Neural cell (in vitro differentiated cells): ENCODE data around the gene TMEM250. TPM values are rescaled to one million over a fixed set of nuclear protein-coding genes. Genes with fewer than 3 reads are reported as not detected.

Experiments
- H2AFZ ChIP-seq: fragments of 200-600, 300-800 bp; sonication (generic), shearing (Covaris generic); 2 replicates; pipeline ENCODE4 v1.6.0; 2014; ENCODE audit warnings: low read depth, mild to moderate bottlenecking, antibody characterized with exemption, low read length, moderate library complexity
- H3F3A ChIP-seq: fragments of 200-600 bp; shearing (Covaris generic); 2 replicates; pipeline ENCODE4 v1.6.1; 2016; ENCODE audit warnings: mild to moderate bottlenecking, moderate library complexity, mixed read lengths, antibody characterized with exemption, low read length; ENCODE audit not compliant: insufficient read depth, poor library complexity, severe bottlenecking
- H3K27ac ChIP-seq: fragments of 200-600, 300-800 bp; sonication (generic), shearing (Covaris generic); 2 replicates; pipeline ENCODE4 v1.5.1; 2014; ENCODE audit warnings: mild to moderate bottlenecking, low read length, moderate library complexity
- H3K27me3 ChIP-seq: fragments of 300-800, 200-600 bp; sonication (generic), shearing (Covaris generic); 2 replicates; pipeline ENCODE4 v1.6.0; 2014; ENCODE audit warnings: mild to moderate bottlenecking, low read depth, low read length, moderate library complexity; ENCODE audit not compliant: insufficient read depth
- H3K36me3 ChIP-seq: fragments of 300-800, 200-600 bp; sonication (generic), shearing (Covaris generic); 2 replicates; pipeline ENCODE4 v1.5.1; 2014; ENCODE audit warnings: mild to moderate bottlenecking, antibody characterized with exemption, low read length, moderate library complexity; ENCODE audit not compliant: insufficient read depth
- H3K4me2 ChIP-seq: fragments of 300-800, 200-600 bp; sonication (generic), shearing (Covaris generic); 2 replicates; pipeline ENCODE4 v1.6.0; 2014; ENCODE audit warnings: mild to moderate bottlenecking, low read length
- H3K4me3 ChIP-seq: fragments of 300-800, 200-600 bp; sonication (generic), shearing (Covaris generic); 2 replicates; pipeline ENCODE4 v1.5.1; 2014; ENCODE audit warnings: mild to moderate bottlenecking, low read length, moderate library complexity
- H3K79me2 ChIP-seq: fragments of 200-600 bp; shearing (Covaris generic); replicated peaks from 2 replicates; pipeline ENCODE4 v1.6.0; 2014; ENCODE audit warnings: mild to moderate bottlenecking, low read length, moderate library complexity; ENCODE audit not compliant: insufficient read depth
- H3K9ac ChIP-seq: fragments of 300-800, 200-600 bp; sonication (generic), shearing (Covaris generic); 2 replicates; pipeline ENCODE4 v1.6.1; 2016; ENCODE audit warnings: mild to moderate bottlenecking, low read length, mixed read lengths
- H3K9me2 ChIP-seq: fragments of 200-600 bp; shearing (Covaris generic); 2 replicates; pipeline ENCODE4 v1.6.1; 2016; ENCODE audit warnings: mild to moderate bottlenecking, low read length, mixed read lengths; ENCODE audit not compliant: insufficient read depth
- H3K9me3 ChIP-seq: fragments of 200-600, 300-800 bp; sonication (generic), shearing (Covaris generic); 2 replicates; pipeline ENCODE4 v1.6.1; 2016; ENCODE audit warnings: mild to moderate bottlenecking, mixed run types, low read length, moderate library complexity, mixed read lengths
- H4K20me1 ChIP-seq: fragments of 200-600 bp; shearing (Covaris generic); 2 replicates; pipeline ENCODE4 v1.6.1; 2016; ENCODE audit warnings: mild to moderate bottlenecking, mixed run types; ENCODE audit not compliant: insufficient read depth
- EP300 ChIP-seq: fragments of 450-650 bp; conservative IDR thresholded peaks from 2 replicates; pipeline ENCODE4 v1.6.1; 2014; ENCODE audit warnings: antibody characterized with exemption, mild to moderate bottlenecking, moderate library complexity; ENCODE audit not compliant: poor library complexity, severe bottlenecking
- EZH2 ChIP-seq: fragments of 200-600, 300-800 bp; shearing (Covaris generic), sonication (generic); IDR thresholded peaks from 2 replicates; pipeline ENCODE4 v1.6.1; 2014; ENCODE audit warnings: antibody characterized with exemption, low read length, borderline replicate concordance, mild to moderate bottlenecking; ENCODE audit not compliant: insufficient read depth, poor library complexity, severe bottlenecking
- MXI1 ChIP-seq: fragments of 450-650 bp; conservative IDR thresholded peaks from 2 replicates; pipeline ENCODE4 v1.6.1; 2014; ENCODE audit warnings: antibody characterized with exemption, mild to moderate bottlenecking; ENCODE audit not compliant: poor library complexity, severe bottlenecking
- POLR2AphosphoS5 ChIP-seq: IDR thresholded peaks from 2 replicates; pipeline ENCODE4 v1.6.1; 2012
- RAD21 ChIP-seq: fragments of 450-650 bp; conservative IDR thresholded peaks from 2 replicates; pipeline ENCODE4 v1.6.1; 2014; ENCODE audit warnings: antibody characterized with exemption, mild to moderate bottlenecking, moderate library complexity
- SMC3 ChIP-seq: fragments of 450-650 bp; conservative IDR thresholded peaks from 2 replicates; pipeline ENCODE4 v1.6.1; 2014; ENCODE audit warnings: antibody characterized with exemption, mild to moderate bottlenecking, moderate library complexity; ENCODE audit not compliant: poor library complexity
- TAF1 ChIP-seq: IDR thresholded peaks from 2 replicates; pipeline ENCODE4 v1.6.1; 2012; ENCODE audit warnings: low read depth
- polyA plus RNA-seq: library from polyadenylated mRNA; depleted of rRNA; stranded (reverse); fragments of >200 nt; gene quantifications from 2 replicates; pipeline ENCODE4 v1.2.3, GENCODE V29; 2014
- TF ChIP-seq, protein P1 (sequence below): IDR thresholded peaks from 2 replicates; pipeline ENCODE4 v1.6.1; 2012; ENCODE audit warnings: borderline replicate concordance
- TF ChIP-seq, protein P2 (sequence below): fragments of 450-650 bp; IDR thresholded peaks from 2 replicates; pipeline ENCODE4 v1.5.1; 2014; ENCODE audit warnings: antibody characterized with exemption, mild to moderate bottlenecking, moderate library complexity; ENCODE audit not compliant: poor library complexity, severe bottlenecking

TMEM250 gene
- polyA plus RNA-seq, 1 donor from 2014 or later = 15.0 TPM

DNA sequence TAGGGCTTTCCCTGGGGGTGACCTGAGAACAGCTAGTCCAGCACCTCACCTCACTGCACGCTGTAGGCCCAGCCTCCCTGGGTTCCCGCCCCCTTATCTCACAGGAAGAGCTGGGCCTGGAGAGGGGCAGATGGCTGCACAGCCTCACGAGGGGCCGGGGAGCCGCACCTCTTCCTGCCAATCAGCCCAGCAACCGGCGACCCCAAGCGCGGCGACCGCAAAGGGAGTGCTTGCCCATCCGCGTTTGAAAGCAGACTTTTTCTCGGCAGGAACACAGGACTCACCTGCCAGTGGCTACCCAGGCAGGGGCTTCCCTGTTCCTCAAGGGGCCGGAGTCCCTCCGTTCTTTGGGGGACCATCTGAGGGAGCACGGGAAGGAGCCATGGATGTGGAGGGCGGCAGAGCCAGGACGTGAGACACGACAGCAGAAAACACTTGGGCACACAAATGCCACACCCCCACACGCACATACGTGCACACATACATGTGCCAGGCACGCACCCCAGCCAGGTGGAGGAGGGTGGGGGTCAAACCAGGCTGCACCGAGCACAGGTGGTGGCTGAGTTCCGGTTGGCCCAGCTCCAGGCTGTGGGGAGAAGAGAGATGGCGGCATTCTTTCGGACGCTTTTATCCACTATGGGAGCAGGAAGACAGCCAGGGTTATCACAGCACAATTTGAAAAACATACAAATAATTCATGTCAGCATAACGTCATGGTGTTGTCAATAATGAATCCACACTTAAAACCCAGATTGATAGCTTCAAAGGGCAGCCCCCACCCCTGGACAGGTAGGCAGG lies 11.3 kb downstream of the TMEM250 start:
- no peaks in the 10 kb centered on the region for H3F3A ChIP-seq
- no peak overlapping the region for H2AFZ ChIP-seq
- H3K9me3 ChIP-seq = no peaks in the 10 kb centered on the region
- no peak overlapping the region for H3K27ac ChIP-seq
- no peaks in the 10 kb centered on the region for H3K79me2 ChIP-seq
- H3K4me3 ChIP-seq = no peak overlapping the region
- no peak overlapping the region for H3K9ac ChIP-seq
- H4K20me1 ChIP-seq = no peaks in the 10 kb centered on the region
- TF ChIP-seq SMC3 = no peak
- TF ChIP-seq, protein P1, sequence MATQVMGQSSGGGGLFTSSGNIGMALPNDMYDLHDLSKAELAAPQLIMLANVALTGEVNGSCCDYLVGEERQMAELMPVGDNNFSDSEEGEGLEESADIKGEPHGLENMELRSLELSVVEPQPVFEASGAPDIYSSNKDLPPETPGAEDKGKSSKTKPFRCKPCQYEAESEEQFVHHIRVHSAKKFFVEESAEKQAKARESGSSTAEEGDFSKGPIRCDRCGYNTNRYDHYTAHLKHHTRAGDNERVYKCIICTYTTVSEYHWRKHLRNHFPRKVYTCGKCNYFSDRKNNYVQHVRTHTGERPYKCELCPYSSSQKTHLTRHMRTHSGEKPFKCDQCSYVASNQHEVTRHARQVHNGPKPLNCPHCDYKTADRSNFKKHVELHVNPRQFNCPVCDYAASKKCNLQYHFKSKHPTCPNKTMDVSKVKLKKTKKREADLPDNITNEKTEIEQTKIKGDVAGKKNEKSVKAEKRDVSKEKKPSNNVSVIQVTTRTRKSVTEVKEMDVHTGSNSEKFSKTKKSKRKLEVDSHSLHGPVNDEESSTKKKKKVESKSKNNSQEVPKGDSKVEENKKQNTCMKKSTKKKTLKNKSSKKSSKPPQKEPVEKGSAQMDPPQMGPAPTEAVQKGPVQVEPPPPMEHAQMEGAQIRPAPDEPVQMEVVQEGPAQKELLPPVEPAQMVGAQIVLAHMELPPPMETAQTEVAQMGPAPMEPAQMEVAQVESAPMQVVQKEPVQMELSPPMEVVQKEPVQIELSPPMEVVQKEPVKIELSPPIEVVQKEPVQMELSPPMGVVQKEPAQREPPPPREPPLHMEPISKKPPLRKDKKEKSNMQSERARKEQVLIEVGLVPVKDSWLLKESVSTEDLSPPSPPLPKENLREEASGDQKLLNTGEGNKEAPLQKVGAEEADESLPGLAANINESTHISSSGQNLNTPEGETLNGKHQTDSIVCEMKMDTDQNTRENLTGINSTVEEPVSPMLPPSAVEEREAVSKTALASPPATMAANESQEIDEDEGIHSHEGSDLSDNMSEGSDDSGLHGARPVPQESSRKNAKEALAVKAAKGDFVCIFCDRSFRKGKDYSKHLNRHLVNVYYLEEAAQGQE = no peak
- TF ChIP-seq EZH2 = no peak
- no peak for TF ChIP-seq TAF1
- TF ChIP-seq, protein P2, sequence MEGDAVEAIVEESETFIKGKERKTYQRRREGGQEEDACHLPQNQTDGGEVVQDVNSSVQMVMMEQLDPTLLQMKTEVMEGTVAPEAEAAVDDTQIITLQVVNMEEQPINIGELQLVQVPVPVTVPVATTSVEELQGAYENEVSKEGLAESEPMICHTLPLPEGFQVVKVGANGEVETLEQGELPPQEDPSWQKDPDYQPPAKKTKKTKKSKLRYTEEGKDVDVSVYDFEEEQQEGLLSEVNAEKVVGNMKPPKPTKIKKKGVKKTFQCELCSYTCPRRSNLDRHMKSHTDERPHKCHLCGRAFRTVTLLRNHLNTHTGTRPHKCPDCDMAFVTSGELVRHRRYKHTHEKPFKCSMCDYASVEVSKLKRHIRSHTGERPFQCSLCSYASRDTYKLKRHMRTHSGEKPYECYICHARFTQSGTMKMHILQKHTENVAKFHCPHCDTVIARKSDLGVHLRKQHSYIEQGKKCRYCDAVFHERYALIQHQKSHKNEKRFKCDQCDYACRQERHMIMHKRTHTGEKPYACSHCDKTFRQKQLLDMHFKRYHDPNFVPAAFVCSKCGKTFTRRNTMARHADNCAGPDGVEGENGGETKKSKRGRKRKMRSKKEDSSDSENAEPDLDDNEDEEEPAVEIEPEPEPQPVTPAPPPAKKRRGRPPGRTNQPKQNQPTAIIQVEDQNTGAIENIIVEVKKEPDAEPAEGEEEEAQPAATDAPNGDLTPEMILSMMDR = no peak
- TF ChIP-seq MXI1 = no peak
- no peak for TF ChIP-seq POLR2AphosphoS5
- TF ChIP-seq RAD21 = no peak
- TF ChIP-seq EP300 = no peak
- H3K27me3 ChIP-seq = no peaks in the 10 kb centered on the region
- no peak overlapping the region for H3K4me2 ChIP-seq
- no peaks in the 10 kb centered on the region for H3K9me2 ChIP-seq
- H3K36me3 ChIP-seq = no peaks in the 10 kb centered on the region

DNA sequence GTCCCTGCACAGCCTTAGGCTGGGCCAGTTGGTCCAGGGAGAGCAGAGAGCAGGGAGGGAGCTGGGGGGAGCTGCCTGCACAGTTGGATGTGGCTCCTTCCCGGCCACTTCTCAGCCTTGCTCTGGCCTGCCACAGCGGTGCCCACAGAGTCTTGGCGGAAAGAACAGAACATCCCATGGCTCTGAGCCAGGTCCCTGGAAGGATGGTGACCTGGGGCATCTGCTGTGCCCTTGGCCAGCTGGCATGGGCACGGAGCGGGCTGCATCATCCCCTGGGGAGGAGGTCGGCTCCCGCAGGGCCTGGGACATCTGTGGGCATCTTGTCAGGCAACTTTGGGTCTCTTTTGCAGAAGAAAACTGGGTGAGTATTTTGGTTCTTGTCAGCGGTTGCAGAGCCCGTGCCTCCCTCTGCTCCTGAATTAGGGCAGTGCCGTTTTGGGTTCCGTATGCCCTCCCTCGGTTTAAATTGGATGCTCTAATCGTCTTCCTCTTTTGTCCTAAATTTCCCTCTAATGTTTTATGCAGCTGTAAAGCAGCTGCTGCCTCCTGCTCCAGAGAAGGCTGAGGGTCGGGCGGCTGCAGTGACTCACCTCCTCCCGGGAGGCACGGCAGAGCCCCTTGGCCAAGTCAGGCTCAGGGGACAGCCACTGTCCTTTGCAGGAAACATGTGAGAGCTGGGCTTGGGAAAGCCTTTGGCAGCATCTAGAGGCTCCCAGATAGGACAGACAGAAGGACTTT lies 13.1 kb downstream of the TMEM250 start:
- no peaks in the 10 kb centered on the region for H4K20me1 ChIP-seq
- no peaks in the 10 kb centered on the region for H3K79me2 ChIP-seq
- no peaks in the 10 kb centered on the region for H3F3A ChIP-seq
- H3K4me3 ChIP-seq = no peak overlapping the region
- no peaks in the 10 kb centered on the region for H3K36me3 ChIP-seq
- no peaks in the 10 kb centered on the region for H3K9me2 ChIP-seq
- no peak for TF ChIP-seq MXI1
- no peak for TF ChIP-seq TAF1
- no peak for TF ChIP-seq RAD21
- TF ChIP-seq, protein P2 = no peak
- no peak for TF ChIP-seq POLR2AphosphoS5
- TF ChIP-seq EP300 = no peak
- TF ChIP-seq SMC3 = no peak
- TF ChIP-seq, protein P1 = no peak
- no peak for TF ChIP-seq EZH2
- no peak overlapping the region for H3K4me2 ChIP-seq
- H3K27ac ChIP-seq = no peak overlapping the region
- no peaks in the 10 kb centered on the region for H3K27me3 ChIP-seq
- no peak overlapping the region for H3K9ac ChIP-seq
- H3K9me3 ChIP-seq = no peaks in the 10 kb centered on the region
- H2AFZ ChIP-seq = no peak overlapping the region
